HG03469 (cell line): ENCODE data around the gene CSTF1.

Experiments
- ATAC-seq: cut with Tn5 transposase; IDR thresholded peaks from one replicate; pipeline ENCODE4 v1.9.1; 2021; ENCODE audit warnings: mild to moderate bottlenecking, moderate library complexity, moderate number of reproducible peaks; ENCODE audit not compliant: unreplicated experiment

Gene CSTF1

DNA sequence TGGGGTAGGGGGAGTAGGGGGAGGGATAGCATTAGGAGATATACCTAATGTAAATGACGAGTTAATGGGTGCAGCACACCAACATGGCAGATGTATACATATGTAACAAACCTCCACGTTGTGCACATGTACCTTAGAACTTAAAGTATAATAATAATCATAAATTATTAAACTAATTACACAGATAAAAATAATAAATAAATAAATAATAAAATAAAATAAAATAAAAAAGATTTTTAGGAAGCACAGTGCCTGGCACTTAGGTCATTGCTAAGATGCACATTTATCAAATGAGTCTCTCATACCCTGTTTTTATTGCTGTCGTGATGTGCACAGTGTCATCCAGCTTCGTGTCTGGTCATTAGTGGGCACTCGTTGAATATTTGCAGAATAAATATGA lies 57.0 kb downstream of the CSTF1 start:
- no peak for ATAC-seq

DNA sequence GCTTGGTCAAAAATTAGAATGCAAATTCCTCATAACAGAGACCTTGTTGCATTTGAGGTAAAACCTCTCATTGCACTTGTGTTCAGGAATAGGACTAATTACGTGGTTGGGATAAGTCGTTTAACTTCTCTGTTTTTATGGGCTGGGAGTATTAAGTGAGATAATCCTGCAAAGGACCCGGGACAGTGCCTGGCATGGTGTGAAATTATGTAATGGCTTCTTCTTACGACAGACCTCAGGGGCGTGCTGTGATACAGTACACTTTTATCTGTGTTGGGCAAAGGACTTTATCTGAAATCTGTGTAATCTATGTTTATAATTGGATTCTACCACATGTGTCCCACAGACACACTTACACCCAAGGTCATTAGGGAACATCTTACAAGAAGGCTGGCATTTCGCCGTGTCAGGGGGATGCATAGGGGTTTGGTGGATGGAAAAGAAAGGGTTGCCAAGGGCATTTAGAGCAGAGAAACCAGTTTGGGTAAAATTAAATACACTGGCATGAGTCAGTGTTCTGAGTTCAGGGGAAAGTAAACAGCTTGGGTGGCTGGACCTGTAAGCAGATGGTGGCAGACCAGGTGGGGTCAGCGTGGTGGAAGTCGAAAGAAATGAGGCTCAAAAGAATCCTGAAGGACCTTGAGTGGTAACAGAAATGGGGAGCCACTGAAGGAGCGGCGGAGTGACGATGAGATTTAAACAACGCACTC lies 58.8 kb downstream of the CSTF1 start:
- no peak for ATAC-seq

DNA sequence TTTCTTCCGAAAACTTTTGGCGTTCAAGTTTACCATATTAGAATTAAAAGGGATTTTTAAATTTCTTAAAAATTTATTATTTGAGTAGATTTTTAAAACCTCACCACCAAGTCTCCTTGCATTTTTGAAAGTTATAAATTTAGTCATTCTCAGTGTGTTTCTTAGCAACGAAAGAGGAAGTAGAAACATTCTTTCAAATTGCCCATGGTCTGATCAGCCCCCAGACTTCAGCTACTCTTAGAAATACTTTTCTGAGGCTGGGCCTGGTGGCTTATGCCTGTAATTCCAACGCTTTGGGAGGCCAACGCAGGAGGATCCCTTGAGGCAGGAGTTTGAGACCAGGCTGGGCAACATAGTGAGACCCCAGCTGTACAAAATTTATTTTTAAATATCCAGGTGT lies 60.9 kb downstream of the CSTF1 start:
- peak; percentile 68 for ATAC-seq

DNA sequence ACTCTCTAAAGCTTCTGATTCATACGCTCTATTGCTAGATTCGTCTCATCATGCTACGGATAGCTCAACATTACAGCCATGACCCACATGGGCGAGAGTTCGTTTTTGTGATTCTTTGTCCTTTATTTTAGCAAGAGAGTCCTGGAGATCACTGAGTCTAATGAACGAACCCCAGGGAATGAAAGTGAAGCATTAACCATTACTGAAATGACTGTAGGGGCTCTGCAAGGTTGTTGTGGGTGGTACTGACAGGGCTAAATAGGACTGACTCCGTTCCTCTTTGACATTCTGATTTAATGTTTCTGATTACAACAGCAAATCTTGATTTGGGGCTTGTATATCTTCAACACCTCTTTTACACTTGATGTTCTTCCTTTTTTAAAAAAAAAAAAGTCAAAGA lies 62.3 kb downstream of the CSTF1 start:
- ATAC-seq, result peak; percentile 69
